Measurements from ENCODE around the gene FCN3.

Gene FCN3

DNA sequence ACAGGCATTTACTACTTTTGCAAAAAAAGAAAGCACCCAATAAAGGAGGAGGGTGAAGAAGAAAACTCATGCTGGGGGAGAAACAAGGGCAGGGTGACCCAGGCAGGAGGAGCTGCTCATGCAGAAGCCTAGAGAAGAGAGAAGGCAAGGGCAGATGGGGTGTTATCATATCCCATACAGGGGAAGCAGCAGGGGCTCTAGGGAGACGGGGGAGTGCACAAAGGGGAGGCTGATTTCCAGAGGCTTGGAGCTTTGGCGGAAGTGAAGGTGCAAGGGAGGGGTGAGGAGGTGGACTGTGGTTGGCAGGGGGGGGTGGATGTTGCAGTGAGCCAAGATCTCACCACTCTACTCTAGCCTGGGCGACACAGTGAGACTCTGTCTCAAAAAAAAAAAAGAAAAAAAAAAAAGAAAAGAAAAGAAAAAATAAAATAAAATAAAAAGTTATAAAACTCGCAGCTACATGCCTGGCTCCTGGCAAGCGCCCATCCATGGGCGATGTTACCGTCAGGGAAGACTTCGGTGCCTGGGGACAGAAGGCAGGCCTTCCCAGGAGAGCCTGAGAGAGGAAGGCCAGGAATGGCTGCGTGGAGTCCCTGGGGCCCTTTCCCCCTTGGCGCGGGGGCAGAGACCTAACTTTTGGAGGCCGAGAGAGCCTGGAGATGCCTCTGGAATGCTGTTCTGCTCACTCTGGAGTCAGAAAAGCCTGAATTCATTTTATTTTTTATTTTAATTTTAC, 3.3 kb upstream of the FCN3 start:
- DNase-seq: no peak

DNA sequence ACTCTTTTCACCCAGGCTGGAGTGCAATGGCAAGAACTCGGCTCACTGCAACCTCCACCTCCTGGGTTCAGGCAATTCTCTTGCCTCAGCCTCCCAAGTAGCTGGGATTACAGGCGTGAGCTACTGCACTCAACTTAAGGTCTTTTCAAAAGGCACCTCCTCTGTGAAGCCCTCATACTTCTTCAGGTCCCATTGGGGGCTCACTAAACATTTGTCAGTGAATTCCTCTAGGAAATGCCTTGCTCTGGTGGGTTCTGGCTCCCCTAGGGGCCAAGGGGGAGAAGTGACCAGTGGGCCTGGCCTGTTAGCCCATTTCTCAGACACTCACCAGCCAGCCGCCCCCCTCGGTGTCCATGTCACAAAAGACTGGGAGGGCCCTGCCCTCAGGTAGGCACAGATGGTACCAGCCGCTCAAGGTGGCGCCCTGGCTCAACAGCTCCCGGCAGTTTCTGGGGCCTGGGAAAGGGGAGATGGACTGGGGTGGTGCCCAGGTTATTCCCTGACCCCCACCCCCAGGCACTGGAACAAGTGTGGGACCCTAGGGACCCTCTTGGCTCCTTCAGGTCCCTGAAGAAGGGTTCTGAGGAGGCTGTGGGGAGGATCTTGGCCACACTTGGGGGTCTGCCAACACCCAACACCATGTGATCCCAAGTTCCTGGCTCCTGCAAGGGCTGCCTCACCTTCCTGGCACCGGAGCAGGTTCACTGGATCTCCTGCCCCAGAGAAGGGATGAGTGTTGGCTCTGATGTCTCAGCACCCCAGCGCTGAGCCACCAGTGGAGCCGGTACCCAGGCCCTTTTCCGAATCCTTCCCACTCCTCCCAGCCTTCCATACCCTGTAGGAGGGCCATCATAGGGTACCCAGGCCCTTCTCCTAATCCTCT, 1.6 kb downstream of the FCN3 start:
- DNase-seq: no peak

DNA sequence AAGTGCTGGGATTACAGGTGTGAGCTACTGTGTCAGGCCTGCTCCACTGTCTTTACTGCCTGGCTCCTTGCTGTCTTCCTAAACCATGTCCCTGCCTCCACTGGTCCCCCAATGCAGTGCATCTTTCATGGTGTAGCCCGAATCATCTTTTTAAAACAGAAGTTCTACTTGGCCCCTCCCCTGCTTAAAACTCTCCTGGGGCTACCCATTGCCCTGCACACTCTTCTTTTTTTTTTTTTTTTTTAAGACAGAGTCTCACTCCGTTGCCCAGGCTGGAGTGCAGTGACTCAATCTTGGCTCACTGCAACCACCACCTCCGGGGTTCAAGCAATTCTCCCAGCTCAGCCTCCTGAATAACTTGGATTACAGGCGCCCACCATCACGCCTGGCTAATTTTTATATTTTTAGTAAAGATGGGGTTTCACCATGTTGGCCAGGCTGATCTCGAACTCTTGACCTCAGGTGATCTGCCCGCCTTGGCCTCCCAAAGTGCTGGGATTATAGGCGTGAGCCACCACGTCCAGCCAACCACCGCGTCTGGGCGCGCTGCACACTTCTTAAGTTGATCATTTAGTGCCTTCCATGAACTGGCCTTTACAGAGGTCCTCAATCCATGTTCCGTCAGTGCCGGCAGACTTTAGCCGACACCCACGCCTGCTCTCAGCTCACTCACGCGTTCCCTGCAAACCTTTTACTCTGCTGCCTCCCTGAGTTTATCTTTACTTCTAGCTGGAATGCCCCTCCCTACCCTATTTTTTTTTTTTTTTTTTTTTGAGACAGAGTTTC, 2.4 kb downstream of the FCN3 start:
- DNase-seq: no peak

DNA sequence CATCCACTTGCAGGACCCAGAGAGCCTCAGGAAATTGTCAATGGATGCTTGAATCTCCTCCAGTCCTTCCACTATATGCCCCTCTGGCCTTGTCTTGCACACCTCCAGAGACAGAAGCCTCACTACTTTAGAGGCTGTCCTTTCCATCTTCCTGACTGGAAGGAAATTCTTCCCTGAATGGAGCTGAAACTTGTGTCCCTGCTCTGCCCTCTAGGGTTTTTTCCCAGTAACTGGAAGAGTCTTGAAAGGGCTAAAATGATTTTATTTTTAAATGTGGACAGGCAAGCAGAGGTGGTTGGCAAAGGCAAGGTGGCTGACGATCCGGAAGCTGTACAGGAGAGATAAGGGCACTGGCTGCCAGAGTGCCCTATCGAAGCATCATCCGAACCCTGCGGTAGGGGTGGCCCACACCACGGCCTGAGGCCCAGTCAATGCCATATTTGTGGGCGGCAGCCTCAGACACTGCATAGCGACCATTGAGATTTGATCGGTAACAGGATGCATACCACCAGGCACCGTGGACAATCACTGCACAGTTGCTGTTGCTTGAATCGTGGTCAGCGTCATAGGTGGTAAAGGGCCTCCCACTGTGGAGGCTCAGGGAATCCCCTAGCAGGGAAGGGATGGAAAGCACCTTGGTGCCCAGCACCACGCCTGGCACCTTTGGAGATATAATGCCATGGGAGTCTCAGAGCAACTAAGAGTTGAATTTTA, 5.6 kb downstream of the FCN3 start:
- DNase-seq: no peak

DNA sequence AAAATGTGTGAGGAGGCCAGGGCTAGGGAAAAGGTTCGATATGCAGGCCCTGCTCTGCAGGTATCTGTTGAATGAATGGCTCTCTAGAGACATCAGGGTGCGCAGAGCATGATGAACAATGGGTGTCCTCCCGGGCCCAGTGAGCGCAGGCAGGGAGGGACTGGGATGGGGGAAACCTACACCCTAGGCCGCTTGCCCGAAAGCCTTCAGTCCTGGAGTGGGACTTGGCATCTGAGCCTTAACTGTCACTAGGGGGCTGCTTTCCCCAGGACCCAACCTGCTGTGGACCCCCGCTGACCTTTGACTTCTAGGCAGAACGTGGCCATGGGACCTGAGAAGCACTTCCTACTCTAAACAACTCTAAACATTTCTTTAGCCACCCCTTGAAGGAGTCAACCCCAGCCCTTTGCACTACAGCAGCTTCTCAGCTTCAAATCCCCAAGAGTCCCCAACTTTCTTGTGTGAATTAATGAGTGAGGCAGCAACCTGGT, 7.4 kb downstream of the FCN3 start:
- DNase-seq: no peak

DNA sequence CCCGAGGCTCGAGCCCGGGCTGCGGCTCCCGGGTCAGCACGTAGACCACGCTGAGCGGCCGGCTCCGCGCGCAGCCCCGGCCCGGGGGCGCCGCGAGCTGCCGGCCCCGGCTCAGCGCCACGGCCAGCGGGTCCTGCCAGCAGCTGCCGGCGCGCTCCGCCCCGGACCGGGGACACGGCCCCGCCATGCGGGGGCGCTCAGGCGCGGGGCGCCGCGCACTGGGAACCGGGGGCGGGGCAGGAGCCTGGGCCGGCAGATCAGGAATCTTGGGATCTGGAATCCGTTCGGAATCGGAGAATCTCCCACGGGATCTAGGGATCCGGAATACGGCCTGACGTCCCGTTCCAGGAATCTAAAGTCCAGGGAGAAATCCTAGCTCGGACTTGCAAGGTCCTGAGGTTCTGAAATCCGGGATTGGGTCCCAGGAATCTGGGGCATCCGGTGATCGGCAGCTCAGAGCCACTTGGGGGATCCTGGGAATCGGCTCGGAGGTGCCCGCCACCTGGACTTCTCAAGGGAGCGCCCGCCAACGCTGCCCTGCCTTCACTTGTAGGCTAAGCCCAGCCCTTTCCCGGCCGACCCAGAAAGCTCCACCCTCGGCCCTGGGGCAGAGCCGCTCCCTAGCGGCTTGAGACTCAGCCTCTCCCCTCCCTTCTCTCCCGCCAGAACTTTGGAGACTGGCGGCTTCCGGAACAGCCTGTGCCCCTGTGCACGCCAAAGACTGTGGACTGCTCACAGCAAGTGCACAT, 8.0 kb downstream of the FCN3 start, which contains the start of gene MAP3K6:
TSS of gene MAP3K6 (minus strand) at position 551 of the 749 bp plus-strand sequence. CDS start at position 187, 364 bp downstream.
- DNase-seq: peak; percentile 41 to 65

DNA sequence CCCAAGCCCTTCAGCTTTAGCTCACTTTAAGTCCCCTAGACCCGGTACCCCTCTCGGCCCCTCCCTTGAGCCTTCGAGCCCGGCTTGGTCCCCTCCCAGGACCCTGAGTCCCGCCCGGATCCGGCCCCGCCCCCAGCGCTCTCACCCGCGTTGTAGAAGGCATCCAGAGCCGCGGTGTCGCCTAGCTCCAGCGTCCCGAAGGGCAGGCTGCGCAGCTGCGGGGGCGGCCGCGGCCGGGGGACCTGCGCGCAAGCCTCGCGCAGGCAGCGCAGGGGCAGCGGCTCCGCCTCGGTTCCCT, 8.6 kb downstream of the FCN3 start:
- DNase-seq: peak; percentile 64 to 65

DNA sequence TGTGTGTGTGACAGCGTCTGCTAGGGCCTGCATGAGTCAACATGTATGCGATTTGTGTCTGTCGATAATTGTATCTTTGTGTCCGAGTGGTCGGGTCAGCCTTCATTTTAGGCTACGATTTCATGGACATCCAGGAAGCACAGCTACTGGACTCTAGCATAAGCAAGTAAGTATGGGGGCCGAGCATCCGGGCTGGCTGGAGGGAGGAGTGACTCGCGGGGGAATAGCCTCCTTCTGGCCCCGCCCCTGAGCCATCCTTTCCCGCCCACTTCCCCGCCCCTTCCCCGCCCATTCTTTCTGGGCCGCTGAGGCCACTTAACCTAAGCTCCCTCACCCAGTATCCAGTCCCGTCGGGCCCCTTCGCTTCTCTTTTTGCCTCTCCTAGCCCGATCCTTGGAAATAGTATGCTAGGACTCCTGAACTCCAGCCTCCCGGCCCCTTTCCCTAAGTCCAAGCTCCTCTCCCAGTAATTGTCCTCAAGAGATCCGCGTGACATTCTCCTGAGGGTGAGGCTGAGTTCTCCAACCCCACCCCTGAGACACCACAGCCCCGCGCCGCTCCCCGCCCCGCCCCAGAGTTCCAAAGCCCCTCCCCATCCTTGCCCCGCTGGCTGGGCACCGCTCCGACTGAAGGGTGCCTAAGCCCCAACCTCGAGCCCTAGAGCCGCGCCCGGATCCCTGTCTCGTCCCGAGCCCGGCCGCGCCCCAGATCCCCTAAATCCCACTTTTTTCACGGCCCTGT, 9.1 kb downstream of the FCN3 start:
- DNase-seq: peak; percentile 72 to 74

DNA sequence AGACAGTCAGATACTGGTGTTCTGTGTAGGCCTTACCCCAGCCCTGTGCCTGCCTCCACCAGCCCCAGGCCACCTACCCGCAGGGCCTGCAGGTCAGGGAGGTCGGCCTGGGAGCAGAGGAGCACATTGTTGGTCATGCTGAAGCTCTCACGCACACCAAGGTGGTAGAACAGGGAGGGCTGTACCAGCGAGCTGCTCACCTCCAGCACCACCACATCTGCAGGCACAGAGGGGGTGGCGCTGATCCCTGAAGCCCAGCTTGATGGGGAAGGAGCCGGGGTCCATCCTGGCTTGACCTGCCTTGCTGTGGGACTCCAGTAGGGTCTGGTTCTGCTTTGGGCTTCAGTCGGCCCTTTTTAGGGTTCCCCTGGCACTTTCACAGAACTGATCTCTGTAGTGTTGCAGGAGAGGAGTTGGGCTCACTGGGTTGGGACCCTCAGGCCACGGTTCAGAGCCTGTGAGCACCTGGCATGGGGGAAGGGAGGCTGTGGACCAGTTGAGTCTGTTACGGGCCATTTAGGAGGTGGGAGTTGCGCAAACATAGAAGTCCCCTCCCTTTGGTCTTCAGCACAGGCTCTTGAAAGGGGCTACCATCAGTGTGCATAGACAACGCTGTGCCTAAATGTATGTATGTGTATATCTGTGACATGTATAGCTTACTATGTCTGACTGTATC, 9.8 kb downstream of the FCN3 start:
- DNase-seq: no peak

DNA sequence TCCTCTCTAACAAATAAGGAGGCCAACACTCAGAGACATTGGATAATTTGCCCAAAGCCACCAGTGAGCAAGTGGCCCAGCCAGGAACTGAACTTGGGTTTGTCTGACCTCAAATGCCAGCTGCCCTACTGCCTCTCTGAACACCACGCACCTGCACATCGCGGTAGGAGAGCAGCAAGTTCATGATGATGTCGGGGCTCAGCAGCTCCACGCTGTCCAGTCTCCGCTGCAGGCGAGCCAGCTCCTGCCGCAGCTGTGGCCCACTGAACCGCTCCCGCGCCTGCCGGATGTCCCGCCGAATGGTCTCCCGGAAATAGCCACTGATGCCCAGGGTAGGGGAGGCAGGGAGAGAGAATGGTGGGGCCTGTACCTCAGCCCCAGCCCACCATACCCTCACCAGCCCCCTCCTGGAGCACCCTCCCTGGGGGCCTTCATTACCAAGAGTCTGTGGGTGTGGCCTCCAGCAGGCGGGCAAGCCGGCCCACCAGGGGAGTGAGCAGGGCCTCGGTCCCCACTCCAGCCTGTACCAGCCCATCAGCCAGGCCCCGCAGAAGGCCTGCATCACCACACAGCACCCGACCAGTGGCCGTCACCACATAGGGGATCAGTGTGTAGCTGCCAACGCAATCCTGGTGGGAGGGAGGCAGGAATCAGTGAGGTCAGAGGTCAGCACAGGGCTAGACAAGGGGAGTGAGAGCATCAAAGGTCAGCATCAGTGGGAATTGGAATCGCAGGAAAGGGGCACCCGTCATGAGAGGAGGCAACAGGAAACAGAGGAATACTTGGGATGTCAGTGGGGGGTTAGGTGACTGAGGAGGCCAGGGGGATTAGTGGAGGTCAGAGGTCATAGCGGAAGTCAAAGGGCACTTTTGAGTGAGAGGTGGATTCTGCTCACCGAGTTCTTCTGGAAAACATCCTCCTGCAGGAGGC, 10.6 kb downstream of the FCN3 start:
- no peak for DNase-seq

DNA sequence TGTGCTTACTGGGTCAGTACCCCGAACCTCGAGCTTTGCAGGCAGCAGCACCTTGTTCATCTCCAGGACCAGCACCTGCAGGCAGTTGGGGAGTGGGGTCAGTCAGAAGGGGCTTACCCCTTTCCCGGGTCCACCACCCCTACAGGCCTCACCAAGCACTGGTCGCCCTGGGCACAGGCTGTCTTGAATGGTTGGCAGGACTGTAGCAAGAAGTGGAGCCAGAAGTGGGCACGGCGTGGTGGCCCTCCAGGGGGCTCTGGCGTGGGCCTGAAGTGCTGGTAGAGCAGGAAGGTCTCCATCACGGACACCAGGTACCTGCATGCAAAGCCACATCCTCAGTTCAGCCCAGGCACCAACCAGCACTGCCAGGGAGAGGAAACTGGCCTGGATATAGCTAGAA, 13.1 kb downstream of the FCN3 start:
- DNase-seq: no peak

DNA sequence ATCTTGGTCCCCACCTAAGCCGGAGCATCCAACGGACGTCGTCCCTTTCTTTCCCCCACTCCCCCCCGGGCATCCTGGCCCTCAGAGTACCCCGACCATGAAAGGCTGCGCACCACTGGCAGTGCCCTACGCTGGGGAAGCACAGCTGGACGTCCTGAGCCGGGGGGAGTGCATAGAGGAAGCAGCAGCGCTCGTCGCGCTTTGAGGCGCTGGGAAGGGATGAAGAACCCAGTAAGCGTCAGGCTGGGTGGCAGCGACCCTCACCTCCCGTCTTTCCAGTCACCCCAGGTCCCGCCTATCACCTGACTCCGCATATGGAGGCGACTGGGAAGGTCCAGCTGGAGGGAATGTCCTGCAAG, 13.6 kb downstream of the FCN3 start:
- no peak for DNase-seq

DNA sequence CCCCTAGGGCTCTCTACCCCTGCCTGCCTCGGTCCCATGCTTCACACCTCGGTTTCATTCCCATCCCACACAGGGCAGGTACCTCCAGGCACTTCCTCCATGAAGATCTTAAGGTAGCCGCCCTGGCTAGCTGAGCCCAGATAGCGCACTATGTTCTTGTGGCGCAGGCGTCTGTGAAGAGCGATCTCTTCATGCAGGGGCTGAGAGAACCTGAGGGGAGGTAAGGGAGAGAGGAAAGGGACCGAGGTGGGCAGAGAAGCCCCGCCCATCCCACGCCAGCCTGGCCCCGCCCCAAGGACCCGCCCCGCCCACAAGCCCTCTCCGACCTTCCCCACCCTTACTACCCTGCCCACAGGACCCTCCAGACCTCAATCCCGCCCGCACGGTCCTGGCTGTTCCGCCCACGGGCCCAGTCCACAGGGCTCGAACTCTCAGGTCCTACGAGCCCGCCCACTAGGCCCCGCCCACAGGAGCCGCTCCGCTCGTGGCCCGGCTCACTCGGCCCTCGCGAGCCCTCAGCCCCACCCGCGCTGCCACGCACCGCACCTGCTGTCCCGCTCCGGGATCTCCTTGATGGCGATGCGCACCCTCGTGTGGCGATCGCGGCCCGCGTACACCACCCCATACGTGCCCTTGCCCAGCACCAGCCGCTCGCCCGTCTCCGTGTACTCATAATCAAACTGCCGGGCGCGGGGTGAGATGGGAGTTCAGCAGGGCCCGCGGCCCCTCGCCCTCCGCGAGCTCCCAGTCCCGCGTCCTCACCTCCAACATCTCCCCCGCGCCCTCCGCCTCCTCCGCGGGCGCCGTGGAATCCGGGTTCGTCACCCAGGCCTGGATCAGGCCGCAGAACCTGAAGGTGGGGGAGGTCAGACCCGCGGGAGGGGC, 14.2 kb downstream of the FCN3 start:
- DNase-seq: no peak

DNA sequence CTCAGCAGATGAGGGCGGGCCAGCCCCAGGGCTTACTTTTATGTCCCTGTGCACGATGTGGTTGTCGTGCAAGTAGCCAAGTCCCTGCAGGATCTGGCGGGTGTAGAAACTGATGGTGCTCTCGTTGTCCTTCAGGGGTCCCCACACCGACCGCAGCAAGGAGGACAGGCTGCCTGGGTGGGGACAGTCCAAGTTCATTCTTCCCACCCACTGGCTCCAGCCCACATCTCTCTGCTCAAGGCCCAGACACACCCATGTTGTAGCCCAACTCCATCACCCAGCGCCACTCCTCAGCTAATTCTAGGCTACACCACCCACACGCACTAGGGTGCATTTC, 14.8 kb downstream of the FCN3 start:
- no peak for DNase-seq

DNA sequence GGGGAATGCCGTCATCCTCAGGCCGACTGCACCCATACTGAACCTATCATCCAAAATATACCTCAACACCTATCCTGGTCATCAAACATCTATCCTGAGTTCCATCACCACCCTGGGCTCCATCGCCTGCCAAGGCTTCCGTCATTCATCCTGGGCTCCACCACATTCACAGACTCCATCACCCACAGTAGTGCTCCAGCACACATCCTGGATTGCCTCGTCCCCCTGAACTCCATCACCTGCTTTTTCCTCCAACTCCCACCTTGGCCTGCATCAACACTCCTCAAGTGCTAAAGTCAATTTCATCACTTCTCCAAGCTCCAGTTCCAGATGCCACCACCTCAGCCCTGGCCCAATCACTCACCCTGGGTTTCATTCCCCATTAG, 15.7 kb downstream of the FCN3 start:
- no peak for DNase-seq

DNA sequence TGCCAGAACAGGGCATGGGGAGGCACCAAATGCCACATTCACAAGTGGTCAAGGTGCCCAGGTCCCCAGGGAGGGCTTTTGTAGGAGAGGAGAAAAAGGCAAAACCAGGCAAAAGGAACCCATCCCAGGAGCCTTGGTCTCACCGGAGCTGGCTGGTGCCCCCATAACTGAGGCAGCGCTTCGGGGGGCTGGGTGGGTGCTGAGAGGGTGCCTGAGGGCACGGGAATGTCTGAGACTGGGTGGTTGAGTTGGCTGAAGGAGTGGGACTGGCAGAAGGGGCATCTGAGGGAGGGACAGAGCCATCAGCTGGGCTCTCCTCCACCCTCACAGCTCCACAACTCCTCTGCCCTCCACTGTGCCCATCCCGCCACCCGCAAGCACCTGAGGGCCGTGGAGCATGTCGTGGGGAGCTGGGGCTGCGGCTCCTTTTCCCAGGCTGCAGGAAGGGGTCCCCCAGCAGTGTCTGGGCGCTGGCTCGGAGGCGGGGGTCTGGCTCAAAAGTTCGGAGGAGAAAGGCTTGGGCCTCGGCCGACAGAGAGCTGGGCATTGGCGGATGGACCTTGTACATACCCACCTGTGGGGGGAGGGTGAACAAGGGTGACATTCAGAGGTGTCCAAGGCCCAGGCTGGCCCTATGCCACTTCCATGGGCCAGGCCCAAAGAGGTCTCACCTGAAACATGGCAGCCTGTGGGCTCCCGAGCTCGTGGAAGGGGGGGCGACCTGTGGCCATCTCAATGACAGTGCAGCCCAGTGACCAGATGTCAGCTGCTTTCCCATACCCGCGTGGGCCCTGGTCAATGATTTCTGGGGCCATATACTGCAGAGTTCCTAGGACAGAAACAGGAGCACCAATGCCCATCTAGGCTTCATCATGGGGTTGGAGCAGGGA, 16.3 kb downstream of the FCN3 start:
- no peak for DNase-seq

DNA sequence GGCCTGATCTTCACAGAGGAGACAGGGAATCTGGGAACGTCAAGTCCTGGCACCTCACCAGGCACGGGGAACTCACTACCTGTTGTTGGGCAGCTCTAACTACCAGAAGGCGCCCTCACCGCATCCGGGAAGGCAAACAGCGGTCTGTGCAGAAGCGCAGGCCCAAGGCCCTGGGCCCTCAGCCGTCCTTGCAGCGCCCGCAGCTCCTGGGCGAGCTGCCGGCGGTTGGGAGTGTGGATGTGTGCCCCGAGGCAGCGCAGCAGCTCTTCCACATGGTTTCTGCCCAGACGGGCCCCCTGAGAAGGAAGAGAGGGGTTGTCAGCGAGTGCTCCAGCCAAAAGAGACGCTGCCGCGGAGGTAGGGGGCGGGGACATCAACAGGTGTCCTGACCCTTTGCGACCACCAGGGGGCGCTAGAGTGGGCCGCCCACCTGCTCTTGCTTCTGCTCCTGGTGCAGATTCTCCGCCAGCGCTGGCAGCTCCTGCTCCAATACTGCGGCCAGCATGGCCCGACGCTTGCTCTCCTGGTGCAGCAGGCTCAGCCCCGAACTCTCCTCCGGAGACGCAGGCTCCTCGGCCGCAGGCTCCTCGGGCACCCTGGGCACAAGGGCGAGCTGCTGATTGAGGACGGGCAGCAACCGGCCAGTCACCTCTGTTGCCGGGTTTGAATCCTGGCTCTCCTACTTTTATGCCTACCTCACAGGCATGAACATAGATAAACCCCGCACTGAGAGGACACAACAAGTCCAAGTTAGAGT, 17.2 kb downstream of the FCN3 start:
- DNase-seq: peak; percentile 16 to 43
